OCI-LY7 (cell line): ENCODE measurements around the gene NCAN. TPM values are rescaled to one million over a fixed set of nuclear protein-coding genes. Genes with fewer than 3 reads are reported as not detected.

Experiments
- BruUV-seq: library from RNA; stranded (reverse); fragments of 400-500 nt; replicated peaks from 2 replicates; lab custom pipeline; 2021; lab: Mats Ljungman, UMichigan
- CTCF ChIA-PET: fragments of 300-600 bp; sonication (Branson Sonifier 250); formaldehyde crosslinking; loops from one replicate; lab custom pipeline; 2022; ENCODE audit warnings: antibody characterized with exemption; ENCODE audit not compliant: unreplicated experiment; lab: Charles Lee
- POLR2A ChIA-PET: fragments of 300-600 bp; sonication (Branson Sonifier 250); formaldehyde crosslinking; loops from one replicate; lab custom pipeline; 2022; ENCODE audit warnings: antibody characterized with exemption; lab: Charles Lee
- DNase-seq: peaks from one replicate; pipeline ENCODE4 v3.0.0-alpha.2; 2015; ENCODE audit warnings: low spot score
- H2AFZ ChIP-seq: fragments of 200-600 bp; sonication (generic), shearing (Covaris generic); 2 replicates; pipeline ENCODE4 v1.6.1; 2014; ENCODE audit warnings: mild to moderate bottlenecking, antibody characterized with exemption, low read length, moderate library complexity
- H3K27ac ChIP-seq: fragments of 200-600 bp; sonication (generic); 2 replicates; pipeline ENCODE4 v1.5.1; 2014; ENCODE audit warnings: mixed run types, low read depth, mild to moderate bottlenecking, moderate library complexity, low read length, inconsistent platforms; ENCODE audit not compliant: poor library complexity, severe bottlenecking
- H3K36me3 ChIP-seq: fragments of 200-600 bp; sonication (generic); 2 replicates; pipeline ENCODE4 v1.6.1; 2014; ENCODE audit warnings: mild to moderate bottlenecking, antibody characterized with exemption, low read length, moderate library complexity, mixed read lengths; ENCODE audit not compliant: insufficient read depth
- H3K4me1 ChIP-seq: fragments of 200-600 bp; sonication (generic); 2 replicates; pipeline ENCODE4 v1.5.1; 2014; ENCODE audit warnings: mild to moderate bottlenecking, low read length; ENCODE audit not compliant: insufficient read depth, poor library complexity, severe bottlenecking
- H3K4me2 ChIP-seq: fragments of 200-600 bp; sonication (generic); 2 replicates; pipeline ENCODE4 v1.6.1; 2014; ENCODE audit warnings: mild to moderate bottlenecking, low read length
- H3K4me3 ChIP-seq: fragments of 200-600 bp; sonication (generic); 2 replicates; pipeline ENCODE4 v1.5.1; 2014; ENCODE audit warnings: mild to moderate bottlenecking, low read depth, low read length; ENCODE audit not compliant: poor library complexity, severe bottlenecking
- H3K79me2 ChIP-seq: fragments of 200-600 bp; sonication (generic); 2 replicates; pipeline ENCODE4 v1.6.1; 2016; ENCODE audit warnings: low read depth, mild to moderate bottlenecking, low read length, moderate library complexity, mixed read lengths; ENCODE audit not compliant: insufficient read depth
- H3K9me2 ChIP-seq: fragments of 200-600 bp; sonication (generic); 2 replicates; pipeline ENCODE4 v1.6.1; 2016; ENCODE audit warnings: mild to moderate bottlenecking, low read length, mixed read lengths; ENCODE audit not compliant: insufficient read depth
- H3K9me3 ChIP-seq: fragments of 200-600 bp; sonication (generic); 2 replicates; pipeline ENCODE4 v1.6.1; 2014; ENCODE audit warnings: mild to moderate bottlenecking, mixed run types, low read length, mixed read lengths
- H4K20me1 ChIP-seq: fragments of 200-600 bp; sonication (generic); 2 replicates; pipeline ENCODE4 v1.6.1; 2014; ENCODE audit warnings: mild to moderate bottlenecking, antibody characterized with exemption, low read length, moderate library complexity, mixed read lengths; ENCODE audit not compliant: insufficient read depth
- CTCF ChIP-seq: fragments of 200-600 bp; sonication (generic); conservative IDR thresholded peaks from 2 replicates; pipeline ENCODE4 v1.5.1; 2014; ENCODE audit warnings: mild to moderate bottlenecking, antibody characterized with exemption, low read length, moderate library complexity, mixed read lengths
- EZH2phosphoT487 ChIP-seq: fragments of 200-600 bp; sonication (generic); IDR thresholded peaks from 2 replicates; pipeline ENCODE4 v1.6.1; 2018; ENCODE audit warnings: low read depth, borderline replicate concordance, mild to moderate bottlenecking, mixed run types, antibody characterized with exemption, low read length, moderate library complexity, mixed read lengths
- intact Hi-C: fragments of 100-400 bp; cut with micrococcal nuclease; formaldehyde crosslinking; loops from one replicate; pipeline ENCODE4 v1.10.0; 2022; ENCODE audit not compliant: unreplicated experiment
- total RNA-seq, 2 experiments: library from RNA; depleted of rRNA in 1 of 2; stranded (reverse); fragments of >200 nt in 1 of 2; shearing (Covaris generic) in 1 of 2; gene quantifications; 2 replicates each; pipeline ENCODE4 v1.2.3, GENCODE V29; 2014 to 2022

Gene NCAN
- total RNA-seq, 2 experiments from 2014 or later: not detected

GRCh38 chr19:19257137-19257536, 45.4 kb downstream of the NCAN start:
- no peak overlapping the region for H3K27ac ChIP-seq
- no peak overlapping the region for H2AFZ ChIP-seq
- H3K4me3 ChIP-seq: no peak overlapping the region
- intact Hi-C loops: no loop called here
- H3K79me2 ChIP-seq: no peaks in the 10 kb centered on the region
- H3K4me2 ChIP-seq: no peak overlapping the region
- POLR2A ChIA-PET: no interaction called here
- CTCF ChIA-PET: no interaction called here
- H3K4me1 ChIP-seq: no peaks in the 10 kb centered on the region
- H4K20me1 ChIP-seq: no peaks in the 10 kb centered on the region
- no peaks in the 10 kb centered on the region for H3K9me2 ChIP-seq
- BruUV-seq: no TSS peak
- DNase-seq: no peak
- no peaks in the 10 kb centered on the region for H3K9me3 ChIP-seq
- no peaks in the 10 kb centered on the region for H3K36me3 ChIP-seq
- TF ChIP-seq EZH2phosphoT487 (no peak), CTCF (no peak)

GRCh38 chr19:19257836-19258588, 46.3 kb downstream of the NCAN start:
- Histone ChIP-seq H3K79me2 (no peaks in the 10 kb centered on the region), H3K4me3 (no peak overlapping the region), H3K36me3 (no peaks in the 10 kb centered on the region), H4K20me1 (no peaks in the 10 kb centered on the region), H3K9me2 (no peaks in the 10 kb centered on the region), H2AFZ (no peak overlapping the region), H3K27ac (no peak overlapping the region), H3K4me1 (no peaks in the 10 kb centered on the region), H3K9me3 (no peaks in the 10 kb centered on the region), H3K4me2 (no peak overlapping the region)
- intact Hi-C loops: no loop called here
- POLR2A ChIA-PET: no interaction called here
- no peak for DNase-seq
- BruUV-seq: no TSS peak
- TF ChIP-seq EZH2phosphoT487: no peak
- no peak for TF ChIP-seq CTCF
- CTCF ChIA-PET: no interaction called here

GRCh38 chr19:19258589-19259338, 47.0 kb downstream of the NCAN start:
- CTCF ChIA-PET: no interaction called here
- H3K4me2 ChIP-seq: no peak overlapping the region
- no peaks in the 10 kb centered on the region for H4K20me1 ChIP-seq
- intact Hi-C loops: no loop called here
- BruUV-seq: no TSS peak
- no peaks in the 10 kb centered on the region for H3K9me3 ChIP-seq
- DNase-seq: no peak
- H3K9me2 ChIP-seq: no peaks in the 10 kb centered on the region
- H3K79me2 ChIP-seq: no peaks in the 10 kb centered on the region
- H3K36me3 ChIP-seq: no peaks in the 10 kb centered on the region
- no peak overlapping the region for H3K4me3 ChIP-seq
- no peaks in the 10 kb centered on the region for H3K4me1 ChIP-seq
- H2AFZ ChIP-seq: no peak overlapping the region
- POLR2A ChIA-PET: no interaction called here
- no peak overlapping the region for H3K27ac ChIP-seq
- TF ChIP-seq CTCF: no peak
- no peak for TF ChIP-seq EZH2phosphoT487
